Naive thymus-derived CD4-positive, alpha-beta T cell (primary cell): Measurements from ENCODE around the gene CDK9. TPM values are rescaled to one million over a fixed set of nuclear protein-coding genes. Genes with fewer than 3 reads are reported as not detected.

Experiments
- ATAC-seq: fragments of 150-1000 bp; cut with Tn5 transposase; 2 replicates; pipeline ENCODE4 v1.10.0; 2021; ENCODE audit warnings: mild to moderate bottlenecking, moderate library complexity
- CTCF ChIA-PET: fragments of 350-600 bp; sonication (Branson Sonifier 250); formaldehyde crosslinking; loops from one replicate; lab custom pipeline; 2021; ENCODE audit warnings: antibody characterized with exemption; lab: Charles Lee
- POLR2A ChIA-PET: fragments of 350-600 bp; sonication (Branson Sonifier 250); formaldehyde crosslinking; loops from one replicate; lab custom pipeline; 2021; ENCODE audit warnings: antibody characterized with exemption, inconsistent platforms; lab: Charles Lee
- DNase-seq, 9 donors: peaks; one replicate each; pipeline versions ENCODE4 v3.0.0 to v3.0.0-alpha.2; 2020 to 2022; ENCODE audit warnings: mixed read lengths in 1 of 9
- H3K27ac ChIP-seq: one replicate; pipeline ENCODE4 v1.7.0; 2013; ENCODE audit warnings: mild to moderate bottlenecking, low read depth, low read length, moderate library complexity
- H3K27me3 ChIP-seq, 2 donors: one replicate each; pipeline ENCODE4 v1.7.0; 2013; ENCODE audit warnings: low read length in 2 of 2, mild to moderate bottlenecking in 2 of 2, moderate library complexity in 2 of 2; ENCODE audit not compliant: control insufficient read depth in 2 of 2, insufficient read depth in 2 of 2
- H3K36me3 ChIP-seq, 3 experiments: 1 replicate in 2 of 3; 2 replicates in 1 of 3; pipeline ENCODE4 v1.7.0; 2013; ENCODE audit warnings: low read length in 3 of 3, mild to moderate bottlenecking in 3 of 3, moderate library complexity in 1 of 3; ENCODE audit not compliant: insufficient read depth in 3 of 3, control insufficient read depth in 2 of 3
- H3K4me1 ChIP-seq, 2 donors: one replicate each; pipeline ENCODE4 v1.7.0; 2013; ENCODE audit warnings: low read length in 2 of 2, mild to moderate bottlenecking in 2 of 2, moderate library complexity in 1 of 2; ENCODE audit not compliant: control insufficient read depth in 2 of 2, insufficient read depth in 2 of 2
- H3K4me3 ChIP-seq: 2 replicates; pipeline ENCODE4 v1.7.0; 2013; ENCODE audit warnings: mild to moderate bottlenecking, low read length
- H3K9me3 ChIP-seq, 3 experiments: 1 replicate in 2 of 3; 2 replicates in 1 of 3; pipeline ENCODE4 v1.7.0; 2013; ENCODE audit warnings: low read length in 3 of 3; ENCODE audit not compliant: control insufficient read depth in 2 of 3
- H3K27ac Mint-ChIP-seq, 9 donors: one replicate each; pipeline ENCODE4 v1.8.0; 2020 to 2022; ENCODE audit warnings: mixed read lengths in 9 of 9, mild to moderate bottlenecking in 8 of 9, moderate library complexity in 5 of 9, inconsistent platforms in 2 of 9
- H3K27me3 Mint-ChIP-seq, 5 donors: one replicate each; pipeline ENCODE4 v1.8.0; 2021 to 2022; ENCODE audit warnings: mixed read lengths in 5 of 5, mild to moderate bottlenecking in 1 of 5
- H3K36me3 Mint-ChIP-seq, 5 donors: one replicate each; pipeline ENCODE4 v1.8.0; 2020 to 2022; ENCODE audit warnings: mixed read lengths in 5 of 5, mild to moderate bottlenecking in 3 of 5, inconsistent platforms in 1 of 5
- H3K4me1 Mint-ChIP-seq, 7 donors: one replicate each; pipeline ENCODE4 v1.8.0; 2020 to 2022; ENCODE audit warnings: mixed read lengths in 7 of 7, mild to moderate bottlenecking in 3 of 7, inconsistent platforms in 1 of 7
- H3K4me3 Mint-ChIP-seq, 10 donors: one replicate each; pipeline ENCODE4 v1.8.0; 2020 to 2022; ENCODE audit warnings: mild to moderate bottlenecking in 10 of 10, mixed read lengths in 10 of 10, moderate library complexity in 6 of 10, inconsistent platforms in 2 of 10
- H3K9me3 Mint-ChIP-seq, 11 donors: one replicate each; pipeline ENCODE4 v1.8.0; 2020 to 2022; ENCODE audit warnings: mixed read lengths in 11 of 11, mild to moderate bottlenecking in 4 of 11, inconsistent platforms in 1 of 11, moderate library complexity in 1 of 11
- intact Hi-C, 2 donors: fragments of 100-400 bp; cut with micrococcal nuclease; formaldehyde crosslinking; loops; one replicate each; pipeline ENCODE4 v1.15.1; 2023
- polyA plus RNA-seq, 2 donors: library from polyadenylated mRNA; unstranded; fragments of 300-500 nt; fragmentation: Illumina TruSeq; gene quantifications; one replicate each; pipeline ENCODE4 v1.2.3, GENCODE V29; 2021
- total RNA-seq, 6 experiments: library from RNA in 5 of 6; stranded (reverse) in 5 of 6; gene quantifications; 1 replicate in 5 of 6; 2 replicates in 1 of 6; pipeline ENCODE4 v1.2.3 and lab custom pipeline; 2021 to 2026

CDK9 gene
- total and polyA plus RNA-seq, 7 experiments from 2014 or later: 37.5 to 135 (median 120) TPM

DNA sequence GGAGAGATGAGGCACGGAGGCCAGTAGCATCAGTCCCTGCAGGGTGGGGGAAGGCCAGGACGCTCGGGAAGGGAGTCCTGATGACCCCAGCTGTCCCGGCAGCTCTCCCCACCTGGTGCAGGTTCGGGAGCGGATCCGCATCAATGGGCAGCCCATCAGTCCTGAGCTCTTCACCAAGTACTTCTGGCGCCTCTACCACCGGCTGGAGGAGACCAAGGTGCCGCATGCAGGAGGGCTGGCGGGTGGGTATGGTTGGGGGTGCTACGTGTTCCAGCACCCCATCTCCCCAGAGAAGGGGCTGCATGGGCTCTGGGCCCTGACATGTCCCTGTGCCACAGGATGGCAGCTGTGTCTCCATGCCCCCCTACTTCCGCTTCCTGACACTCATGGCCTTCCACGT is 21.0 kb downstream of the CDK9 start:
- ChIA-PET POLR2A (no interaction called here), CTCF (interaction anchor here (1.2 kb wide), 1 partner anchor 63 kb away, joined by 4 read pairs; no protein-coding TSS in a partner anchor)
- Mint-ChIP-seq H3K9me3 (peaks cover 0 to 2% (median 0%) of the 10 kb centered on the region in 11 donors), H3K36me3 (peaks cover 0 to 10% (median 4%) of the 10 kb centered on the region in 5 donors), H3K27ac (peak overlapping the region in 1 of 9 donors; percentile 63), H3K27me3 (no peaks in the 10 kb centered on the region), H3K4me1 (peaks cover 4 to 23% (median 17%) of the 10 kb centered on the region in 7 donors), H3K4me3 (no peak overlapping the region)
- Histone ChIP-seq H3K27ac (no peak overlapping the region), H3K27me3 (no peaks in the 10 kb centered on the region), H3K4me1 (peaks cover 12 to 17% of the 10 kb centered on the region in 2 donors), H3K4me3 (no peak overlapping the region), H3K36me3 (peaks cover 0 to 62% (median 14%) of the 10 kb centered on the region in 3 experiments), H3K9me3 (no peaks in the 10 kb centered on the region)
- DNase-seq (no peak), ATAC-seq (no peak)
- intact Hi-C loops: no loop called here

DNA sequence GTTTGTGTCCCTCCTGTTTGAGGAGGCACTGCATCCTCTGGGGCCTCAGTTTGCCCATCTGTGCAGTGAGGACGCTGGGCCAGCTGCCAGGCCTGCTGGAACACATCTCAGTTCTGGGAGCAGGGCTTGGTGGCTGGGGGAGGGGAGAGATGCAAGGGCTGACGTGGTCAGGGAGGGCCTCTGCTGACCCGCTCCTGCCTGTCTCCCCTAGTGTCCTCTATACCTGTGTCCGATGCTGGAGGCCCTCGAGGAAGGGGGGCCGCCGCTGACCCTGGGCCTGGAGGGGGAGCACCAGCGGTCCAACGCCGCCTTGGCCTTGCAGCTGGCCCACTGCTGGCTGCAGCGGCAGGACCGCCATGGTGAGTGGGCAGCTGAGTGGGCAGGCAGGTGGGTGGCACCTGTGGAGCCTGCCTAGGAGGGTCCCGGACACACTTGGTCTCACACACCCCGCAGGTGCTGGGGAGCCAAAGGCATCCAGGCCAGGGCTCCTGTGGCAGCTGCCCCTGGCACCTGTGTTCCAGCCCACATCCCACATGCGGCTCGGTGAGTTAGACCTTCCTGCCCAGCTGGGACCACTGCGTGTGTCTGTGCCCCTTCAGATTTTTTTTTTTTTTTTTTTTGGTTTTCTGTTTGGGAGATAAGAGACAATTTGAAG is 22.6 kb downstream of the CDK9 start:
- H3K27ac ChIP-seq: no peak overlapping the region
- Mint-ChIP-seq H3K27ac (no peak overlapping the region), H3K9me3 (peaks cover 0 to 2% (median 0%) of the 10 kb centered on the region in 11 donors), H3K36me3 (peaks cover 0 to 19% (median 4%) of the 10 kb centered on the region in 5 donors), H3K4me3 (no peak overlapping the region), H3K27me3 (no peaks in the 10 kb centered on the region), H3K4me1 (peaks cover 3 to 20% (median 12%) of the 10 kb centered on the region in 7 donors)
- DNase-seq (no peak), ATAC-seq (no peak)
- no peak overlapping the region for H3K4me3 ChIP-seq
- H3K9me3 ChIP-seq: no peaks in the 10 kb centered on the region
- peaks cover 0 to 70% (median 14%) of the 10 kb centered on the region in 3 experiments for H3K36me3 ChIP-seq
- CTCF ChIA-PET: interaction anchor here (0.6 to 1.3 kb wide), 3 partner anchors 73 to 256 kb away, joined by 4 to 7 read pairs (median 5); partner anchors contain the start of gene TOR2A
- H3K27me3 ChIP-seq: no peaks in the 10 kb centered on the region
- POLR2A ChIA-PET: interaction anchor here (0.6 to 1.0 kb wide), 3 partner anchors 10 to 87 kb away, joined by 3 to 5 read pairs (median 3); no protein-coding TSS in a partner anchor
- H3K4me1 ChIP-seq: peaks cover 10 to 11% of the 10 kb centered on the region in 2 donors
- intact Hi-C loops: no loop called here

DNA sequence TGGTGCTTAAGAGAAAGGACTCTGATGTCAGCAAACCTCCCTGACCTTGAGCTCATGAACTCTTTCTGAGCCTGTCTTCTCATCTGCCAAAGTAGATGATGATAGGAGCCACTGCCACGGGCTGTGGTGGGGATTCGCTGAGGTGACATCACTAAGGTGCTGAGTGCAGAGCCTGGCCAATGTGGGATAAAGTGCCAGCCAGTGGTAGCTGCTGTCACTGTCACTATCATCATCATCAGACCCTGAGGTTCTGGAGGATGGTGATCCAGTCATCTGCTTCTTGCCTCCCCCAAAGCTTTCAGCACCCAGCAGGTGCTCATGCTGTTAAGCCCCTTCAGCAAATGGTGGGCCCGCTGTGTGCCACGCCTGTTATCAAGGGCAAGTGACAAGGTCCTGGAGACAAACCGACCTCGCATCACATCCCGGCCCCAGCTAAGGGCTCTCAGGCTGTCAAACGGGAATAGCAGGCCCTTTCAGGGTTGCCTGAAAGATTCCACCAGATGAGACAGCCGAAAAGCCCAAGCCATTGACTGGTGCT is 23.2 kb downstream of the CDK9 start:
- Mint-ChIP-seq H3K4me3 (no peak overlapping the region), H3K27me3 (no peaks in the 10 kb centered on the region), H3K9me3 (peaks cover 0 to 2% (median 0%) of the 10 kb centered on the region in 11 donors), H3K27ac (peak overlapping the region in 1 of 9 donors; percentile 28), H3K4me1 (peaks cover 3 to 15% (median 8%) of the 10 kb centered on the region in 7 donors), H3K36me3 (peaks cover 0 to 19% (median 4%) of the 10 kb centered on the region in 5 donors)
- ATAC-seq: no peak
- intact Hi-C loops: no loop called here
- H3K9me3 ChIP-seq: no peaks in the 10 kb centered on the region
- no peak overlapping the region for H3K4me3 ChIP-seq
- ChIA-PET POLR2A (interaction anchor here (0.6 to 1.0 kb wide), 4 partner anchors 9 to 109 kb away, joined by 3 to 5 read pairs (median 3); no protein-coding TSS in a partner anchor), CTCF (interaction anchor here (0.6 to 1.3 kb wide), 3 partner anchors 74 to 256 kb away, joined by 4 to 7 read pairs (median 5); partner anchors contain the start of gene TOR2A)
- no peaks in the 10 kb centered on the region for H3K27me3 ChIP-seq
- peaks cover 4 to 5% of the 10 kb centered on the region in 2 donors for H3K4me1 ChIP-seq
- peaks cover 0 to 76% (median 14%) of the 10 kb centered on the region in 3 experiments for H3K36me3 ChIP-seq
- H3K27ac ChIP-seq: no peak overlapping the region
- DNase-seq: no peak

DNA sequence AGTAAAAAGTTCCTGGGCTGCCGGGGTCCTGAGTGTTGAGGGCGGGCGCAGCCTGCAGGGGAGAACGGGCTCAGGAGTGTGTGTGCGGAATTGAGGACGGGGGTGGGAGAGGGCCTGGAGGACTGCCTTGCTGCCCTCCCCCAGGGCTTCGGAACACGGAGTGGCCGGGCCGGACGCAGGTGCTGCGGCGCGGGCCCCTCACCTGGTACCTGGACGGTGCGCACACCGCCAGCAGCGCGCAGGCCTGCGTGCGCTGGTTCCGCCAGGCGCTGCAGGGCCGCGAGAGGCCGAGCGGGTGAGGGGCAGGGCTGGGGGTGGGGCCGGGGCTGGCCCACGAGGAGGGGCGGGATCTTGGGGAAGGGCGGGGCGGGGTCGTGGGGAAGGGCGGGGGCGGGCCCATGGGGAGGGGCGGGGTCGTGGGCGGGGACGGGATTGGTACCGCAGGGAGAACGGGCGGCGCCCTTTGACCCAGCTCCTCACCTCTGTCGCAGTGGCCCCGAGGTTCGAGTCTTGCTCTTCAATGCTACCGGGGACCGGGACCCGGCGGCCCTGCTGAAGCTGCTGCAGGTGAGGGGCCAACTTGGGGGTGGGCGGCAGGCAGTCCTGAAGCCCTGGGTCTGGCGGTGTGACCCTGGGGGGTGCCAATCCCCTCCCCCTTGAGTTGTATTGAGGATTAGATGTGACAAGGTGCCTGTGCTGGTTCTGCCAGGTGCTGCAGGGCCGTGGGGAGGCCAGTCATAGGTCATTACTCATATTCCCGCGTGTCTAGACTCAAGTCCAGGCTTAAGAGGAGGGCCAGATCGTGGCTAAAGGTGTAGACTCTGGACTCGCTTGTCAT is 23.9 kb downstream of the CDK9 start:
- POLR2A ChIA-PET: interaction anchor here (0.6 to 1.0 kb wide), 2 partner anchors 17 to 108 kb away, joined by 3 read pairs; no protein-coding TSS in a partner anchor
- ATAC-seq (peak; percentile 33), DNase-seq (no peak)
- no peaks in the 10 kb centered on the region for H3K27me3 ChIP-seq
- no peaks in the 10 kb centered on the region for H3K9me3 ChIP-seq
- no peak overlapping the region for H3K27ac ChIP-seq
- H3K36me3 ChIP-seq: peaks cover 0 to 82% (median 15%) of the 10 kb centered on the region in 3 experiments
- no peaks in the 10 kb centered on the region for H3K4me1 ChIP-seq
- Mint-ChIP-seq H3K27me3 (no peaks in the 10 kb centered on the region), H3K27ac (no peak overlapping the region), H3K4me3 (no peak overlapping the region), H3K9me3 (peaks cover 0 to 2% (median 0%) of the 10 kb centered on the region in 11 donors), H3K36me3 (peaks cover 0 to 19% (median 4%) of the 10 kb centered on the region in 5 donors), H3K4me1 (peaks cover 3 to 8% (median 4%) of the 10 kb centered on the region in 7 donors)
- CTCF ChIA-PET: interaction anchor here (0.6 to 1.3 kb wide), 2 partner anchors 74 to 257 kb away, joined by 4 to 5 read pairs; partner anchors contain the start of gene TOR2A
- H3K4me3 ChIP-seq: no peak overlapping the region
- intact Hi-C loops: no loop called here

DNA sequence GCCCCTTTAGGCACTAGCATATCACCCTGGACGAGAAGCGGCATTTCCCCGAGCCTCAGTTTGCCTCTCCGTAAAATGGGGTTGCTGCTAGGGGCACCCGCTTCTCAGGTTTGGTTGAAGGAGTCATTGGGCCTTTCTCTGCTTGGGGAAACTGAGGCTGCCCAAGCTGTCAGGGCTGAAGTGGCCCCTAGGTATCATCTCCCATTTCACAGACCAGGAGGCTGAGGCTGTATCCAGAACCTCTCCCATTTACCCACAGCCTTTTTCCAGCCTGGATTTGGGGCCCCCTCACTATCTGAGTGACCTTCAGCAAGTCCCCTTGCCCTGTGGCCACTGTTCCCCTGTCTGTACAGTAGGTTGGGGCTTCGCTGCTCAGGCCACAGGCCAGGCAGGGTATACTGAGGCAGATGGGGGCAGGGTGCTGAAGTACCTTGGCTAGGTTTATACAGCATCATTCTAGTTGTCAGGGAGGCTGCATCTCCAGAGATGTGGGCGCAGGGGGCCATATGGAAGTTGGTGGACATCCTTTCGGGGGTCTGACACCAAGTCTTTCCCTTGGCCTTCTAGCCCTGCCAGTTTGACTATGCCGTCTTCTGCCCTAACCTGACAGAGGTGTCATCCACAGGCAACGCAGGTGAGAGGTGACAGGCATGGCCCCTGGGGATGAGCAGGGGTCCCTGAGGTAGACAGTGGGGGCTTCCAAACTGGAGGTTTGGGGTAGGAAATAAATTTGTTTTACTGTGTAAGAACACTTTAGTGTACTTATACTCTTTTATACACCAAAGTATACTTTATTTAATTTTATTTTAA is 24.7 kb downstream of the CDK9 start:
- no peak for ATAC-seq
- H3K27me3 Mint-ChIP-seq: no peaks in the 10 kb centered on the region
- Histone ChIP-seq H3K4me3 (no peak overlapping the region), H3K9me3 (no peaks in the 10 kb centered on the region), H3K36me3 (peaks cover 0 to 89% (median 20%) of the 10 kb centered on the region in 3 experiments), H3K27ac (no peak overlapping the region), H3K27me3 (no peaks in the 10 kb centered on the region), H3K4me1 (no peaks in the 10 kb centered on the region)
- intact Hi-C loops: no loop called here
- peaks cover 0 to 19% (median 4%) of the 10 kb centered on the region in 5 donors for H3K36me3 Mint-ChIP-seq
- CTCF ChIA-PET: interaction anchor here (0.7 kb wide), 2 partner anchors 18 to 476 kb away, joined by 4 to 8 read pairs; no protein-coding TSS in a partner anchor
- no peak for DNase-seq
- H3K4me1 Mint-ChIP-seq: peaks cover 3 to 8% (median 4%) of the 10 kb centered on the region in 7 donors
- POLR2A ChIA-PET: no interaction called here
- no peak overlapping the region for H3K4me3 Mint-ChIP-seq
- H3K9me3 Mint-ChIP-seq: peaks cover 0 to 2% (median 0%) of the 10 kb centered on the region in 11 donors
- H3K27ac Mint-ChIP-seq: no peak overlapping the region
